ENCODE results near the gene ZNHIT1. TPM values are rescaled to one million over a fixed set of nuclear protein-coding genes. Genes with fewer than 3 reads are reported as not detected.

ZNHIT1 gene
- total and polyA plus RNA-seq, 2 of the 8 experiments (the other 6 are each of a cell fraction or from before 2014, with no cell fraction given) = 38.2 to 61.7 TPM

- no peak overlapping the region for H3K9ac ChIP-seq (replicated peaks in 1 of 4; ENCODE audit: extremely low read depth in 1 of 4, low read depth in 3 of 4, low read length in 3 of 4)
- H3K4me2 ChIP-seq (ENCODE audit: insufficient read depth in 1 of 2, low read depth in 2 of 2, low read length in 2 of 2) = no peak overlapping the region
- H3K14ac ChIP-seq (ENCODE audit: insufficient read length) = no peak overlapping the region
- no peak overlapping the region for H3K18ac ChIP-seq (ENCODE audit: extremely low read depth, low read length)
- FAIRE-seq (no peak), DNase-seq (ENCODE audit: low read depth in 1 of 2, low spot score in 2 of 2) (no peak)
- POLR2A ChIA-PET (ENCODE audit: partially characterized antibody) = interaction anchor here (2.0 kb wide), 1 partner anchor 17 kb away, joined by 6 read pairs; no protein-coding TSS in a partner anchor
- H4K20me1 ChIP-seq (replicated peaks in 1 of 2; ENCODE audit: control insufficient read depth in 1 of 2, insufficient read depth in 2 of 2, low read length in 2 of 2) = peaks cover 0 to 3% of the 10 kb centered on the region in 2 experiments
- TF ChIP-seq ZNF274 (IDR thresholded peaks at IDR 0.05; ENCODE audit: borderline replicate concordance, extremely low read depth, low read length) (no peak), EGR1 (IDR thresholded peaks at IDR 0.05; ENCODE audit: borderline replicate concordance, low read depth, low read length) (no peak), NANOG (IDR thresholded peaks at IDR 0.05; ENCODE audit: insufficient read depth, low read depth, low read length, poor library complexity, severe bottlenecking) (no peak), CREB1 (IDR thresholded peaks at IDR 0.05) (no peak), RBBP5 (IDR thresholded peaks at IDR 0.05; ENCODE audit: borderline replicate concordance, low read depth, low read length) (no peak), MAX (IDR thresholded peaks at IDR 0.05) (no peak), HDAC2 (IDR thresholded peaks at IDR 0.05; ENCODE audit: borderline replicate concordance in 1 of 2, low read depth in 2 of 2, low read length in 2 of 2) (no peak), TBP (IDR thresholded peaks at IDR 0.05; ENCODE audit: low read depth, low read length) (no peak), SP4 (IDR thresholded peaks at IDR 0.05; ENCODE audit: low read length) (no peak), EZH2 (IDR thresholded peaks at IDR 0.05; ENCODE audit: low read depth, low read length, severe bottlenecking) (no peak), TAF7 (optimal IDR thresholded peaks at IDR 0.05; ENCODE audit: borderline replicate concordance, low read depth, low read length) (no peak)
- no peak overlapping the region for H3K4me3 ChIP-seq (ENCODE audit: extremely low read depth in 1 of 4, insufficient read depth in 2 of 4, low read depth in 3 of 4, low read length in 4 of 4)
- H4K8ac ChIP-seq (ENCODE audit: extremely low read depth, insufficient read depth, low read length) = no peak overlapping the region
- H3K23me2 ChIP-seq (ENCODE audit: low read depth, low read length) = peaks cover 7% of the 10 kb centered on the region; the same call in 1 of the 2 replicates
- H4K5ac ChIP-seq (ENCODE audit: insufficient read length, low read depth, low read length) = no peak overlapping the region
- no peak overlapping the region for H2AK5ac ChIP-seq (ENCODE audit: low read depth, low read length)
- H3K79me1 ChIP-seq (ENCODE audit: low read depth, low read length) = 0 out of 2 replicates have a peak, but pooled peaks cover 3% of the 10 kb centered on the region
- no peaks in the 10 kb centered on the region; a peak in 1 of 7 replicates for H3K27me3 ChIP-seq (replicated peaks in 1 of 4; ENCODE audit: control insufficient read depth in 3 of 4, extremely low read depth in 1 of 4, insufficient read depth in 3 of 4, low read length in 3 of 4)
- CTCF ChIA-PET (ENCODE audit: partially characterized antibody) = interaction anchor here (1.0 to 5.4 kb wide), 6 partner anchors 11 to 54 kb away, joined by 4 to 45 read pairs (median 8); partner anchors contain the start of genes CLDN15 and FIS1
- H2BK15ac ChIP-seq (ENCODE audit: low read length) = no peak overlapping the region
- H2BK120ac ChIP-seq (replicated peaks; ENCODE audit: low read depth, low read length) = no peak overlapping the region
- peaks cover 0 to 11% of the 10 kb centered on the region in 2 experiments; a peak in 3 of 4 replicates for H3K79me2 ChIP-seq (ENCODE audit: control insufficient read depth in 1 of 2, insufficient read depth in 2 of 2, low read length in 2 of 2)
- H2BK20ac ChIP-seq (ENCODE audit: low read length) = no peak overlapping the region
- H3K4me1 ChIP-seq (replicated peaks in 1 of 4; ENCODE audit: control insufficient read depth in 3 of 4, insufficient read depth in 4 of 4, low read length in 3 of 4) = no peaks in the 10 kb centered on the region
- H2BK12ac ChIP-seq (ENCODE audit: low read depth, low read length) = no peak overlapping the region
- H3K23ac ChIP-seq (ENCODE audit: insufficient read length) = no peak overlapping the region
- H4K91ac ChIP-seq (replicated peaks; ENCODE audit: insufficient read length, low read length) = no peak overlapping the region
- no peak overlapping the region for H3K27ac ChIP-seq (ENCODE audit: low read depth, low read length)
- H3K56ac ChIP-seq (replicated peaks; ENCODE audit: insufficient read length, low read depth, low read length) = no peak overlapping the region
- no peak overlapping the region for H3K4ac ChIP-seq (replicated peaks; ENCODE audit: insufficient read length, low read depth, low read length)
- no peaks in the 10 kb centered on the region for H3K9me3 ChIP-seq (ENCODE audit: insufficient read depth in 2 of 2, low read depth in 1 of 2, low read length in 1 of 2)
- H3K36me3 ChIP-seq (ENCODE audit: control insufficient read depth in 2 of 4, insufficient read depth in 4 of 4, low read length in 3 of 4) = no peaks in the 10 kb centered on the region
- no peak overlapping the region for H2AFZ ChIP-seq (ENCODE audit: low read length)
- 91% methylated on average over 4 of the region's 4 CpGs; no CpG with 5 or more reads in 1 of the 2 experiments for WGBS, 2 experiments (ENCODE audit: extremely low coverage in 1 of 2, insufficient coverage in 1 of 2, insufficient read length in 1 of 2, insufficient replicate concordance in 2 of 2, low coverage in 1 of 2, low lambda C conversion rate in 2 of 2, missing lambda C conversion rate in 1 of 2)
- no peak overlapping the region for H2BK5ac ChIP-seq (ENCODE audit: low read depth, low read length)
These were observed 37.8 kb downstream of the ZNHIT1 start for GRCh38 chr7:101255796-101256195.
